ENCODE data around the gene SPSB2. TPM values are rescaled to one million over a fixed set of nuclear protein-coding genes. Genes with fewer than 3 reads are reported as not detected.

Gene SPSB2
- total RNA-seq, 4 donors from 2014 or later, result 4.1 to 6.4 (median 5.7) TPM

- TF ChIP-seq CTCF (IDR thresholded peaks at IDR 0.05; ENCODE audit: low read depth), result no peak
These were observed 6.1 kb downstream of the SPSB2 start for GRCh38 chr12:6866920-6867412.

- no peak for TF ChIP-seq CTCF (IDR thresholded peaks at IDR 0.05; ENCODE audit: low read depth)
These were observed 6.8 kb downstream of the SPSB2 start for GRCh38 chr12:6866163-6866919.

- no peak for TF ChIP-seq CTCF (IDR thresholded peaks at IDR 0.05; ENCODE audit: low read depth)
These were observed 9.3 kb downstream of the SPSB2 start for GRCh38 chr12:6863586-6864321.

- no peak for TF ChIP-seq CTCF (IDR thresholded peaks at IDR 0.05; ENCODE audit: low read depth)
These were observed 10.1 kb downstream of the SPSB2 start for GRCh38 chr12:6863033-6863432.

GRCh38 chr12:6861391-6861790 lies 11.7 kb downstream of the SPSB2 start:
- no peak for TF ChIP-seq CTCF (IDR thresholded peaks at IDR 0.05; ENCODE audit: low read depth)

- TF ChIP-seq CTCF (IDR thresholded peaks at IDR 0.05; ENCODE audit: low read depth), result no peak
These were observed 12.2 kb downstream of the SPSB2 start for GRCh38 chr12:6860942-6861341.

- TF ChIP-seq CTCF (IDR thresholded peaks at IDR 0.05; ENCODE audit: low read depth), result no peak
These were observed 13.0 kb downstream of the SPSB2 start for GRCh38 chr12:6860116-6860515.
